Measurements from ENCODE around the gene ZNF565. TPM values are rescaled to one million over a fixed set of nuclear protein-coding genes. Genes with fewer than 3 reads are reported as not detected.
A peak's percentile ranks its signal among the peaks of the same experiment; 100 is the strongest.

Gene ZNF565
- polyA plus RNA-seq, 2 of the 4 experiments (the other 2 are of a cell fraction) = 4.5 to 5.6 TPM

- 2% methylated on average over 72 of the region's 75 CpGs for WGBS (ENCODE audit: missing lambda C conversion rate)
- peaks cover 37% of the 10 kb centered on the region for H3K4me1 ChIP-seq
- H3K4me2 ChIP-seq = peak within 1 kb of the TSS; percentile 79
- peak within 1 kb of the TSS; percentile 93 to 95 for H3K27ac ChIP-seq
- peak within 1 kb of the TSS; percentile 75 for H3K4me3 ChIP-seq
- no peaks in the 10 kb centered on the region for H3K9me3 ChIP-seq
- peak; percentile 77 to 85 for ATAC-seq
- DNase-seq (ENCODE audit: low read depth in 1 of 2, low spot score in 1 of 2) = peak; percentile 99
- FAIRE-seq = peak; percentile 97
- ChIA-PET CTCF (interaction anchor here (0.6 to 6.7 kb wide), 9 partner anchors 9 to 74 kb away, joined by 3 to 75 read pairs (median 4); no protein-coding TSS in a partner anchor), POLR2A (interaction anchor here (0.5 to 2.0 kb wide), 11 partner anchors 10 to 389 kb away, joined by 3 to 57 read pairs (median 5); partner anchors contain the start of genes POLR2I, TBCB, THAP8 and ZNF146)
- TF ChIP-seq RAD21 (conservative IDR thresholded peaks at IDR 0.05 in 1 of 2, IDR thresholded peaks at IDR 0.05 in 1 of 2) (peak in 1 of 2 experiments; percentile 7; a peak in 1 of 5 replicates), HOXB5 (CRISPR knock-in tag; IDR thresholded peaks at IDR 0.05) (peak; percentile 40; the same call in 1 of the 2 replicates), E2F6 (IDR thresholded peaks at IDR 0.05; ENCODE audit: borderline replicate concordance, low read depth) (no peak; the same call in none of the 2 replicates), RARB (CRISPR knock-in tag; IDR thresholded peaks at IDR 0.05) (no peak), TFCP2L1 (CRISPR knock-in tag; IDR thresholded peaks at IDR 0.05) (no peak), REST (IDR thresholded peaks at IDR 0.05) (no peak), POLR2AphosphoS2 (conservative IDR thresholded peaks at IDR 0.05; ENCODE audit: low read length) (no peak), ELK1 (IDR thresholded peaks at IDR 0.05; ENCODE audit: low read depth, low read length) (no peak), FOSL2 (IDR thresholded peaks at IDR 0.05) (peak; percentile 67; the same call in 1 of the 2 replicates), FOSL2 (CRISPR knock-in tag; IDR thresholded peaks at IDR 0.05) (peak; percentile 99), POLR2A (IDR thresholded peaks at IDR 0.05; ENCODE audit: low read length) (peak; percentile 83), ZFP36 (IDR thresholded peaks at IDR 0.05; ENCODE audit: borderline replicate concordance, partially characterized antibody) (no peak), FOXS1 (CRISPR knock-in tag; IDR thresholded peaks at IDR 0.05) (no peak), BCL3 (IDR thresholded peaks at IDR 0.05) (peak; percentile 91), NR3C1 (IDR thresholded peaks at IDR 0.05) (no peak), PHF8 (IDR thresholded peaks at IDR 0.05; ENCODE audit: borderline replicate concordance, low read depth) (peak; percentile 89), HEYL (CRISPR knock-in tag; IDR thresholded peaks at IDR 0.05) (no peak), CBX8 (IDR thresholded peaks at IDR 0.05) (no peak), HES2 (IDR thresholded peaks at IDR 0.05) (no peak), MYC (IDR thresholded peaks at IDR 0.05; ENCODE audit: borderline replicate concordance, low read length) (peak; percentile 90), KDM1A (IDR thresholded peaks at IDR 0.05; ENCODE audit: low read depth) (no peak), EP300 (IDR thresholded peaks at IDR 0.05) (no peak; a peak in 1 of 5 replicates), FOSB (CRISPR knock-in tag; IDR thresholded peaks at IDR 0.05) (no peak), RFX5 (IDR thresholded peaks at IDR 0.05) (peak; percentile 27; the same call in 1 of the 2 replicates), HOXB13 (CRISPR knock-in tag; IDR thresholded peaks at IDR 0.05; ENCODE audit: low read depth) (peak; percentile 70; the same call in 1 of the 2 replicates), CTCF (IDR thresholded peaks at IDR 0.05) (peak; percentile 17; the same call in 1 of the 3 replicates), CHD4 (IDR thresholded peaks at IDR 0.05; ENCODE audit: borderline replicate concordance) (no peak), USF2 (IDR thresholded peaks at IDR 0.05) (0 out of 2 replicates have a peak, but pooled peaks have one; percentile 11)
These were observed 74.8 kb downstream of the ZNF565 start, which contains the start of gene CAPNS1 for GRCh38 chr19:36139473-36140303. TSS of gene CAPNS1 (plus strand) at chr19:36140066. CDS start at chr19:36141012, 946 bp downstream.

Measured in A549 (cell line).